ENCODE data around the gene EML5. TPM values are rescaled to one million over a fixed set of nuclear protein-coding genes. Genes with fewer than 3 reads are reported as not detected.

Gene EML5
- total and polyA plus RNA-seq, 2 of the 13 experiments (the other 11 are each of a cell fraction or from before 2014, with no cell fraction given) = 0.11 TPM; not detected in 1

- TF ChIP-seq ATF5 (CRISPR knock-in tag; IDR thresholded peaks at IDR 0.05; ENCODE audit: low read depth) = 0 out of 2 replicates have a peak, but pooled peaks have one; percentile 55
- TF ChIP-seq HMG20B (CRISPR knock-in tag; conservative IDR thresholded peaks at IDR 0.05) = no peak
- 0 out of 2 replicates have a peak, but pooled peaks have one; percentile 27 for TF ChIP-seq ZNF782 (CRISPR knock-in tag; IDR thresholded peaks at IDR 0.05; ENCODE audit: borderline replicate concordance)
- TF ChIP-seq PAWR (CRISPR knock-in tag; IDR thresholded peaks at IDR 0.05; ENCODE audit: borderline replicate concordance) = no peak
- no peak for TF ChIP-seq MBD4 (IDR thresholded peaks at IDR 0.05; ENCODE audit: borderline replicate concordance, low read length)
- TF ChIP-seq DMTF1 (CRISPR knock-in tag; IDR thresholded peaks at IDR 0.05) = no peak
- peak; percentile 97; the same call in 1 of the 2 replicates for TF ChIP-seq NFKB2 (CRISPR knock-in tag; IDR thresholded peaks at IDR 0.05; ENCODE audit: borderline replicate concordance)
- no peak for TF ChIP-seq AFF4 (CRISPR knock-in tag; IDR thresholded peaks at IDR 0.05)
- 0 out of 2 replicates have a peak, but pooled peaks have one; percentile 15 for TF ChIP-seq PBX3 (CRISPR knock-in tag; IDR thresholded peaks at IDR 0.05; ENCODE audit: borderline replicate concordance)
- TF ChIP-seq ZNF646 (CRISPR knock-in tag; IDR thresholded peaks at IDR 0.05) = no peak
- peak; percentile 56; the same call in 1 of the 2 replicates for TF ChIP-seq HES4 (CRISPR knock-in tag; IDR thresholded peaks at IDR 0.05; ENCODE audit: borderline replicate concordance)
- no peak for TF ChIP-seq JUNB (CRISPR knock-in tag; IDR thresholded peaks at IDR 0.05; ENCODE audit: borderline replicate concordance)
These were observed 31.7 kb upstream of the EML5 start, which contains the start of gene TTC8 (continued) for GRCh38 chr14:88824314-88825077.
